CD4-positive, alpha-beta T cell treated with Interleukin-21 for 1 hour (primary cell): ENCODE measurements around the gene RPL37A.
"Not testable (repeated sequence)": the region's sequence is repeated elsewhere in the genome, so short reads cannot be mapped to it uniquely, and the experiment has no call there.

Experiments
- DNase-seq: peaks from one replicate; pipeline ENCODE4 v3.0.0-alpha.2; 2020

The RPL37A gene

DNA sequence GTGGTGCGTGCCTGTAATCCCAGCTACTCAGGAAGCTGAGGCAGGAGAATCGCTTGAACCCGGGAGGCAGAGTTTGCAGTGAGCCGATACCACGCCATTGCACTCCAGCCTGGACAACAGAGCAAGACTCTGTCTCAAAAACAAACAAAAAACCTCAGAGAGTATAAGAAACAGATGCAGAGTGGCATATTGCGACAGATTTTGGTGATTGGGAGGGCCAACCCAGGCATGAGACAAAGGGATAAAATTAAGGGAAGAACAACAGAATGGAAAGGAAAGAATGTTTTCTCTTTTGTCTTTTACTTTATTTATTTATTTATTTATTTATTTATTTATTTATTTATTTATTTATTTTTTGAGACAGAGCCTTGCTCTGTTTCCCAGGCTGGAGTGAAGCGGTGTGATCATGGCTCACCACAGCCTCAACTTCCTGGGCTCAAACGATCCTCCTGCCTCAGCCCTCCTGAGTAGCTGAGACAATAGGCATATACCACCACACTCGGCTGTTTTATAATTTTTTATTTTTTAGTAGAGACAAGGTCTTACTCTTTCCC is 20.0 kb downstream of the RPL37A start:
- not testable (repeated sequence) for DNase-seq

DNA sequence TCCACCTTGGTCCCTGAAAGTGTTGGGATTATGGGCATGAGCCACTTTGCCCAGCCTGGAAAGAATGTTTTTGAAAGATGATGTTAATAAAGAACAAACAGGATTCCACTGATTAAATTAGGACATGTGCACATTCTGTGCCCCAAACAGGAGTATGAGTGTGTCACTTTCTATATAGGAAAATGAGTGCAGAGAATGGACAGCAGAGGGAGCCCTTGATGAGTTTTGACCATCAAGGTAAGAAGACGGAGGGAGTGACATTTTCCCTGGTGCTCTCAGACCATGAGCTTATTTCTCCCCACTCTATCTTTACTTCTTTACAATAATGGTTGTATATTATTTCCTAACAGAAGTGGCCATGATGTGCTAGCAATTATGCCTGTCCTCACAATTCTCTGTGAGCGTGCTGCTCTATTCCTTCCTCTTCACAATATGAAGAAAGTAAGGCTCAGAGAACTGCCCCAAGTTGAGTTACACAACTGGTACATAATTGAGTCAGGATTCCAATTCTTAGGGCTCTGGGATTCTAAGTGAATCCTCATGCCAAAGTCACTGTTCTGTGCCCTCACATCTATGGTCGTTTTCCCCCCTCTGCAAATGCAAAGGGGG is 20.6 kb downstream of the RPL37A start:
- peak; percentile 61 for DNase-seq

DNA sequence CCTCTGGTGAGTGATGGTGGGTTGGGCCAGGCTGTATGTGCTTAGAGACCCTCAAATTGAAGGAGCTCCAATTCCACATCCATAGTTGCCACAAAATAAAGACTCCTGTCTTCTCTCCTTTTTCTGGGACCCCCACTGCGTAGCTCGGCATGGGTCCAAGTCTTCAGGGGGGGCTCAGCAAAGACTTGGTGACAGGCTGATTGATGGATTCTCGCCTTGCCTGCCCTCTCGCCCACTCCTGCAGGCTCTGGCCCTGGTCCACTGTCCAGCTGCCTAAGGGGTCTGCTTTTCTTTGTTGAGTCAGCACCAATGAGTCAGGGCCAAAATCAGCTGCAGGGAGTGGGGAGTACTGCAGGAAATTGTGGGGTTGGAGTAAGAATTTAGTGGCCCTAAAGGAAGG is 21.5 kb downstream of the RPL37A start:
- DNase-seq, result no peak

DNA sequence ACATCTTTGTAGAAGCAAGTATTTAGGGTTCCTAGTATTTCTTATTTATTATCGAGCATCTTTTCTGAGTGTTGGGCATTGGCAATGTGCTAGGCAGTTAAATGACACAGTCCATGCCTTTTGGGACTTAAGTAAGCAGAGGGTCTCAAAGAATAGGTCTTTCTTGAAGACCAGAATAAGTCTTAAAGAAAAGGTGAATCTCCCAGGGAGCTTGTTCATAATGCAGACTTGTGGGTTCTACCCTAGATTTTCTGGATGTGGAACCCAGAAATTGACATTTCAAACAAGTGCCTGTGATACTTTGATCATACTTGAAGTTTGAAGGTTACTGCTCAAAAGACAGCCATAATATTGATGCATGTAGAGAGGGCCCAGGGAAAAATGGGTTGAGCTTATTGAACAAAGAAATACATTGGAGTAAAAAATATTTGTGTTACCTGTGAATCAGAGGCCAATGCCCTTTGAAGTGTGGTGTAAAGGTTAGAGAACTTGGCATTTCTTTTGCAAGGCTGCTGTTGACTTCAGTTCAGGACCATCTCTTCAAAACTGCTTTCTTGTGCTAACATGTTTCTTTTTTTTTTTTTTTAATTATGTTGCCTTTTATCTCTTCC is 24.4 kb downstream of the RPL37A start:
- DNase-seq, result no peak

DNA sequence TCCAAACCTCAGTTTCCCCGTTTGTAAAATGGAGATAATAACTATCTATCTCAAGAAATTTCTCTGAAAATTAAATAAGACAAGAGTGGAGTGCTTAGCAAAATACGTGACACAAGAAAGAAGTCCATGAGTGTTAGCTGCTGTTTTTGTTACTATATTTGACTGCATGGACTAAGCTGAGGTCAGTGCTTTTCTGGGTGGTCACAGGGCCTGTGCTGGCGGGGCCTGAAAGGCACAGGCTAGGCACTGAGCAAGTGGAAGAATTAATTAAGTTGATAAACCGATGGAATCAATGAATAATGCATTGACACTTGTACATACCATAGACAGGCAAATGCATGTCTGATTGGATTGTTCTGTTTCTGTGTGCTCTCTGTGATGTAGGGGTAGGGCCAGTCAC is 27.3 kb downstream of the RPL37A start:
- no peak for DNase-seq

DNA sequence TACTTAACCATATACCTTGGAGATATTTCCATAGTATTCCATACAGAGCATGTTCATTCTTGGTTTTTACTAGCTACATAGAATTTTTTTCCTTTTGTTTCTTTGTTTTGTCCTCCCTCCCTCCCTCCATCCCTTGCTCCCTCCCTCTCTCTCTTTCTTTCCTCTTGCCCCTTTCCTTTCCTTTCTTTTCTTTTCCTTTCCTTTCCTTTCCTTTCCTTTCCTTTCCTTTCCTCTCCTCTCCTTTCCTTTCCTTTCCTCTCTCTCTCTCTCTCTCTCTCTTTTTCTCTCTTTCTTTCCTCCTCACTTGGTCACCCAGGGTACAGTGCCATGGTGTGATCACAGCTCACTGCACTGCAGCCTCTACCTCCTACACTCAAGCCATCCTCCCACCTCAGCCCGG is 28.3 kb downstream of the RPL37A start:
- DNase-seq, result no peak

DNA sequence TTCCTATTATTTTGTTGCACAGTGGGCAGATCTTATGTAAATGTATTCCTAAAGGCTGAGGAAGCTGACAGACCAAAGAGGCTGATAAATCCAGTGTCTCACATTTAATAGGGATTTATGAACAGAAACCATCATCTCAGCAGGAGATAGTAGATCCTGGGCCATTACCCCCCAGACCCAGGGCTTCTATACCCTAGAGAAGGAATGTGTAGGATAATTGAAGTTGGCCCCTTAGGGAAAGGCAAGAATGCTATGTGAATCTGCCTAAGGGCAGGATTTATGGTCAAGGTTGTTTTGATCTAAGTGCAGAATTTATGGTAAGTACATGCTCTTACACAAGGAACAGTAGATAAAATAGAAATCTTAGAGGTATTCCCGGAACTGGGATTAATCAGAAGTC is 29.0 kb downstream of the RPL37A start:
- DNase-seq, result no peak

DNA sequence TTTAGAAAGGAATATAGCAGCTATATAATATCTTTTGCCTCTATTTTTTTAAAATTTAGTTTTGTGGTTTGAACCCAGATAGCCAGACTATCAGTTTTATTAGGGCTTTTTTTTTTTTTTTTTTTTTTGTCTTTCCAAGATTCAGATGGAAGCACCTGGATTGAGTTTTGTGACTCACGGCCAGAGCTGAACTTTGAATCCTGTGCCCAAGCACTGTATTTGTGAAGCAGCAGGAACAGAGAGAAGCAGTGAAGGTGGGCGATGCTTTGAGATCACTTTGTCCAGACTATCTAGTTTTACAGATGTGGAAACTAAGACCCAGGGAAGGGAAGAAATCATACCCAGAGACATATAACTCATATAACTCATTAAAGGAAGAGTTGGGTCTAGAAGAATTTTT is 33.9 kb downstream of the RPL37A start:
- no peak for DNase-seq

DNA sequence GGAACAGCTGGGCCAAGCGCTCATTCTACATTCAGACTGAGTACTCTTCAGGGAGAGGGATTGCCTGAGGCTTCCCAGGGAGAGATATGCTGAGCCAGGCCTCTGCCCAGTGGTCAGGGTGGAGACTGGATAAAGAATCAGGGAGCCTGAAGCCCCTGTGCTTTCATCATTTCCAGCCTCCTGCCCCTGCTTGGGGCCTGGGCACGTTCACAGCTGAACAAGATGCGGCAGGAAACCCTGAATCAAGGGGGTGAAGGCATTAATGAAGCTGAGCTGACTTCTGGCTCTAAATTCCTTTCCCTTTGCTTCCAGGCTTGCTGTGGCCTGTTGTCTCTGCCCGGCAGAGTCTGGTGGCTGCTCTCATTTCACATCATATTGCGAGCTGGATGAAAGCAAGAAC is 35.0 kb downstream of the RPL37A start:
- DNase-seq, result no peak

DNA sequence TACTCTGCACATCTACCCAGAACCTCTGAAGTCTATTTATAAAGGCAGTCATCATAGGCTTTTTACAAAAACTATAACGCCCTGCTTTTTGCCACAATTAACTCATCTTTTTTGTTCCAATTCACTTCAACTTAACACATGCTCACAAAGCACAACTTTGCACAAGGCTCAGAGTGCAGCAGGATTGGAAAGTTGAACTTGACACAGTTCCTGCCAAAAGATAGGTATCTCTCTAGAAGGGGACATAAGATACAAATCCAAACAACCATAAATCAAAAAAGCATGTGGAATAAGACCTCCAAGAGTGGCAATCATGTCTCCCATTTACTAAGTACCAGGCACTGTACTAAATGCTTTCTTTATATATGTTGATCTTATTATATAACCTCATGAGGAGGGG is 36.2 kb downstream of the RPL37A start:
- no peak for DNase-seq

DNA sequence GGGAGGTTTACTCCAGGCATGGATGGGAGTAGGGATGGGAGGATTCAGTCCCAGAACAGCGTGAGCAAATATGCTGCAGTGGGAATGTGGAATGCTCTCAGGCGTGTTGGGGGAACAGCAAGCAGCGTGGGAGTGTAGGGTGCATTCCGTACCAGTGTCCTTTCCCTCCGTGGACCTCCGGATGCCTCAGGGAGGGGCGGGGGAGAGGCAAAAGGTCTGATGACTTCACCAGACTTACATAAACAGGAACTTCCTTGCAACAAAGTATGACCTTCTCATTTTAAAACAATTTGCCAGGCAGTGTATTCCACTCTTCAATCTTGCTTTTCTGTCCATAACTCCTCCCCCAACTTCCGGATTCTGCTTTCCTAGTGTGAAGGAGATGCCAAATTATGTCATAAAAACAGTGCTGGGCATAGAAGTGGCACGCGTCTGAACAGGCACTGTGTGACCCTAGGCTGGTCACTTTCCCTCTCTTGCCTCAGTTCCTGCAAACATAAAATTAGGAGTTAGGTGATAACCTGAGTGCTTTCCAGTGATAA is 36.9 kb downstream of the RPL37A start:
- DNase-seq, result no peak

DNA sequence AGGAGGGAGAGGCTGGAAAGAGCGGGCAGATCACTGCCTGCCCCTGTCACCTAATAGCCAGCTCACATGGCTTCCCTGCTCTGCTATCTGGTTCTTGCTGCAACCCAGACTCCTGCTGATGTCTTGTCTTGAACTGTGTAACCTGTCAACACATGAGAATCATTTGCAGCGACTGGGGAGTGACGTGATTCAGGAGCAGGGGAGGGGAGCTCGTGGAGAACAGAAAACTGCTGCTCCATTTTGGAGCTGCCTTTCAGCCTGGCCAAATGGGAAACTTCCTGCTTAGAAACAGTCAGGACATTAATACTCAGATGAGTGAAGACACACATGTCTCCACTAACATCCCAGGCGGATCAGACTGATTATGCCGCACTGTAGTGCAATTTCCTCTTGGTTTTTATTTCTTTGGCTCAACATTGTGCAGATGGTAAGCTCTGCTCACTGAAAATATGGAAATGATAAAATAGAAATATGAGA is 38.1 kb downstream of the RPL37A start:
- no peak for DNase-seq

DNA sequence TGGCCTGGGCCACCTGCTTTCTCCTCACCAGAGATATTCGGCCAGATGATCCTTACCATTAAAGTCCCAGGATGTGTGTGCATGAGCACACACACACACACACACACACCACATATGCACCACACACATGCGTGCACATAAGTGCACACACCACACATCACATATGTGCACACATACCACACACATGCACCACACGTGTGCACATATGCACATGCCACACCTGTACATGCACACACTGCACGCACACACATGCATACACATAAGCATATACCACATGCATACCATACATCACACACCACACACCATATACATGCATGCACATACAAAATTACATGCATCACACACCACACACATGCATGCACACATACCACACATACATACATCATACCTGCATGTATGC is 38.7 kb downstream of the RPL37A start:
- DNase-seq, result no peak

DNA sequence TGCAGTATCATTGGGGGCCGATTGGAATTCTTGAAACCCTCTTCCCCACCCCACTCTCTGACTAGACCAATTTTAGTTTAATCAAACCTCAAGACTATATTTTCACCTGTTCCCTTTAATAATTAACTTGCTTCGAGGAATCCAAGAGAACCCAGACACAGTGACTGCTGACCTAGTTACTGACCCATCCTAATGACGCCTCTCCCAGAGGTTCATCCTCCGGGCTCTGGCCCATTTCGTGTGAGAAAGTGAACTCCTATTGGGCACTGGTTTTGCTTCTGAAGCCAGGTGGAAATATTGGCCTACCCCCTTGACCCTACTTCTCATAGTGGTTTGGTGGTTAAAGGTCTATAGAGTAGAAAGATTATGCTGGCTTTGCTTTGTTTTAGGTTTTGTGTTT is 39.9 kb downstream of the RPL37A start:
- DNase-seq, result no peak

DNA sequence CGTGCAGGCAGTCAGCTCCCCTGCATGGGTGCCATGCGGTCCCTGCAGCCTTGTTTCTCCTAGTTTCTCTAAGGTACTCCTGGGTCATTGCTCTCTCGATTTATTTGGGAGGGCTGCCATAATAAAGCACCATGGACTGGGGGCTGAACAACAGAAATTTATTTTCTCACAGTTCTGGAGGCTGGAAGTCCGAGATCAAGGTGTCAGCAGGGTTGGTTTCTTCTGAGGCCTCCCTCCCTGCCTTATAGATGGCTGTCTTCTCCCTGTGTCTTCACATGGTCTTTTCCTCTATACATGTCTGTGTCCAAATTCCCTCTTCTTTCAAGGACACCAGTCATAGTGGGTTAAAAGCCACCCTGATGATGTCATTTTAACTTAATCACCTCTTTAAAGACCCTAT is 40.5 kb downstream of the RPL37A start:
- no peak for DNase-seq

DNA sequence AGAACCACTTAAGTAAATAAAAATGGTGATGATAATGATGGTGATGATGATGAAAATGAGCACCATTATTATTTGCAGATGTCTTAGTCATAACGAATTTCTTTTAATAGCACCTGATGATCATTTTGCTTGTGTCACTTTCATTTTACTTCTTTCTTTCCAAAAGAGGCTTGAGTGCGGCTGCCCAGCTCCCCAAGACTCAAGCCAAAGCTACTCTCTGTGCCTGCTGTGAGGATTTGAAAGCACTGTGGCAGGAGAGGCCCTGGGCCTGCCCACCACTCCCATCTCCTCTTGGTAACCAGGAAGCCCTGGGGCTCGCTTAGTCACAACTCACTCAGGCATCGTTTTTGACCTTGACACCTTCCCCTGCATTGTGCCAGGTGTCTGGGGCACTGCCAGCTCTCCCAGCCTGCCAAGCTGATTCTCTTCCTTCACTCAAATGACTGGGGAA is 41.2 kb downstream of the RPL37A start:
- DNase-seq, result no peak

DNA sequence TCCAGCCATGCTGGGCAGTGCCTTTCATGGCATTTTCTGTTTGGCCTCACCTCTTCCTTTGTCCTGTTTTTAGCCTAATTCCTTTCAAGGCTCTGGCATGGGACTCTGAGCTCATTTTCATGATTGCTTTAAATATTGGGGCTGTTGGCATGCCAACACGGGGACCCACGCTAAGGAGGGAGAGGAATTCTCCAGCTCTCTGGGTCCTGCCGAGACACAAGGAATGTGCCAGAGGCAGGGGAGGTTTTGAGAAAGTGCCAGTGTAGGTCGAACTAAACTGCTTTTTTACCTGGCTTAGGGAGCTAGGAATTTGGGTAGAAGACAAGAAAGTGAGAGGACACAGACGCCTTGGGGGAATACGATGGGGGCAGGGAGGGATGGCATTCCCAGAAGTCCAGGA is 42.3 kb downstream of the RPL37A start:
- DNase-seq, result no peak

DNA sequence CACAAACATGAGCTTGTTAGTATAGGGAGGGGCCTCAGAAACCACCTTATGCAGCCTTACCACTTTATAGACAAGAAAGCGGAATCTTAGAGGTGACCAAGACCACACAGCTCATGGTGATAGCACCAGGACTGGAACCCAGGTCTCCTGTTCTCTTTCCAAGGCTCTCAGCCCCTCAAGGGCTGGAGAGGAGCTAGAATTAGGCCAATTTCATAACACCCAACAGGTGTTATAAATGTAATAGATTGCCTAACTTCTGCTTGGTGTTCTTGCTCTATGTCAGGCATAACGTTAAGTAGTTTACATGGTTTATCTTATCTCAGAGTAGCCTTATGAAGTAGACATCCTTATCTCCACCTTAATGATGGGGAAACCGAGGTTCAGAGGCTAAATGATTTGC is 42.9 kb downstream of the RPL37A start:
- no peak for DNase-seq

DNA sequence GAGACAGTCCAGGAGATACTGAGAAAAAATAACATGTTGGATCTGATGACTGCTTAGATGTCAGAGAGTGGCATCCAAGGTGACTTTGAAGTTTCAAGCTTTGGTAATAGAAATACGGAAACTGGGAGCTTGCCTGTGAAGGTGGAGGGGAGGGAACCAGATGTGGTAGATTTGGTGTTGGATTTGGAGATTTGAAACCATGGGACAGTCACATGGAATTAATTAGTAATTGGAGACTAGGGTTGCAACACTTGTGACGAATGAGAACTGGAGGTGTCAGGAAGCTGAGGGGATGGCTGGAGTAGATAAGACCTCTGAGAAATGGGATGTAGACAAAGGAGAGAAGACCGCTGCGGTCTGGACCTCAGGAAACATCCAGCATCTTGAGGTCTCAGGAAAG is 46.7 kb downstream of the RPL37A start:
- DNase-seq, result no peak

DNA sequence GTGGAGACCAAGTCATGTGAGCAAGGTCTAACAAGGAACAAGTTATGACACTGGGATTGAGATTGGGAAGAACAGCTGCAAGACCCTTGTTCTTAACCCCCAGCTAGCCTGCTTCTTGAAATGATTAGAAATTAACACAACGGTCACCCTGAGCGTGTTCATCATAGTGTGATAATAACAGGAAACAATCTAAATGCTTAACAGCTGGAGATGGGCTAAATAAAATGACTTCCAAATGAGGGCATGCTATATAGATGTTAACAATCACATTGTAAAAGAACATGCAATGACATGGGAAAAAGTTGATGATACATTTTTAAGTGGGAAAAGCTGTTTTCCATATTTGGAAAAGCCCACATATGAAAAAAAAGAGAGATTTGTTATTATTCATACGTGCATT is 47.6 kb downstream of the RPL37A start:
- no peak for DNase-seq

DNA sequence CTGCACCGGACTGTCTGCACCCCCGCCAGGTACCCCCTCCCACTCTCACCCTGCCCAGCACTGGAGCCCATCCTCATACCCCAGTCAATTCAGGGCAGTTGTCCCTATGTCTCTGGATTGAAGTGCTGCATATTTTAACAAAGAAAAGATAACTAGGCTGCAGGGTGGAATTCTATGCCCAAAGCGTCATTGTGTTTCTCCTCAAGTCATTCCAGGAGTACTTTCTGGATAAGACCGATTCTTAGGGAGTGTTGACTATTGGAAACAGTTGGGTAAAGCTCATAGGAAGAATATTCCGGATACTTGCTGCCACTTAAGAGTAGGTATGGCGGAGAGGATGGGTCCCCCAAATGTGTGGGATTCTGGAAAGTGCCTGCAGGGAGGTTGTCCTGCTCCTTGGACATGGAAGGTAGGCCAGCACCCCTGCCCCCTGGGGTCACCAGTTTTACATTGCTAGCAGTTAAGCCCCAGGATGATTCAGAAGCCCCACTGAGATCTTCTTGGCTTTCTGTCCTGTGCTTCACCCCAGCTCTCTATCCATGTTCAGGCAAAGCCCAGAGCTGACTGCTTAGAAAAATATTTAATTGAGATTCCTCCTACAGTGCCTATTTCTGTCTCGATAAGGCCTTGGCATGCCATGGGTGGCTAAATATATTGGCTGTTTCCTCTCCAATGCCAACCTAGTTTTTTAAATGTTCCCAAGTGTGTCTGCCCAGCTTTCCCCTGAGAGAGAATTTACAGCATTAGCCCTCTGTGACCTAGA is 48.2 kb downstream of the RPL37A start:
- DNase-seq, result no peak

DNA sequence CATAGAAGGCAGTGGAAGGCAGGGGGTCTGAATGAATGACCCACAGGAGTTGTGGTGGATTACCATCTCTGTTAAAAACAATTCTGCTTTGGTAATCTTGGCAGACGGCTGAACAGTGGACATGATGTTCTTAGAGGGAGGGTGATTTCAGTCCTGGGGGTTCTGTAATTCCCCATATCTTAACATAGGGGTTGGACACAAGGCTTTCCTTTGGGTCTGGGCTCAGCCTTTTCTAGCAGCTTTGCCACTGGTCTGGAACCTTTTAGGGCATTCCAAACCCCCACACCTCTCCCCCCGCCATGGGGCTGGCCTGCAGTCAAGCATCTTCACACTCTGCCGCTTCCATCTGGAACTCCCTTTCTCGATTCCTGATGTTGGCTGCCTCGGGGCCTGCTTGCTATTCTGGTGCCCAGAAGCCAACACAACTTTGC is 50.3 kb downstream of the RPL37A start:
- DNase-seq, result no peak

DNA sequence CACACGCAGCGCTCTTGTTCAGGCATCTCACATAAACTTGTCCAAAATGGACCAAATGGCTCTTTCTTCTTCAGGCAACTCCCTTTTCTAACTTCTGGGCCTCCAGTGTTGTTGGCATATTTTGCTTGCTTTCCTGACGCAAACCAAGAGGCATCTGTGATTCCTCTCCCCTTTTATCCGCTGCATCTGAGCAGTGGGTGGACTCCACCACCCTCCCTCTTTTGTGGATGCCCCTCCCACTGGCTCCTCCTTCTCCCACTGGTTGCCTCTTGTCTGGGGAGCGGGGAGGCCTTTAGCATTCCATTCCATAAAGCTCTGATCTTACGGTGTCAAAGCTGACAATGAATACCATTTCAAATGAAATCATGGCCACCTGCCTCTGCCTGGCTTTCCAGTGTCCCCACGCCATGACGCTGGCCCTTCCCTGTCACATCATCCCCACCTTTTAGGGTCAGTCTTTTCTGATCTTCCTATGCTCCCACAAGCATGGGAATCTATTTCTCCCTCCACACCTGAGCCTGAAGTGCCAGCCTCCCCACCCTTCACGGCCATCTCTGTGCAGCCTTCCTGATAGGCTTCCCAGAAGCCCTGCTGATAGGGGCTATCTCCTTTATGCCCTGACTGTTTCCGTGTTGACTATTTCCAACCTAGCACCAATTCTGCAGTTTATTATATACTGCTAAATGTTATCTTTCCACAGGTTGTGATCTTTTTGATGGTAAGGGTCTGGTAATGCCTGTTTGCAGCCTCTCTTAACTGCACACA is 51.5 kb downstream of the RPL37A start:
- DNase-seq, result no peak
